Measurements from ENCODE around the gene KLK14. TPM values are rescaled to one million over a fixed set of nuclear protein-coding genes. Genes with fewer than 3 reads are reported as not detected.

The KLK14 gene
- total RNA-seq, 1 donor from 2014 or later, result 0.23 TPM

- peaks cover 7% of the 10 kb centered on the region for H3K36me3 ChIP-seq (ENCODE audit: insufficient read depth, low read length)
- H4K20me1 ChIP-seq (ENCODE audit: insufficient read depth, low read length), result peaks cover 62% of the 10 kb centered on the region
- H3K9me3 ChIP-seq (ENCODE audit: insufficient read depth, low read depth, low read length), result no peaks in the 10 kb centered on the region
- no peak for TF ChIP-seq CTCF (IDR thresholded peaks at IDR 0.05; ENCODE audit: insufficient read depth, low read depth, low read length)
- no peak for TF ChIP-seq EZH2 (IDR thresholded peaks at IDR 0.05; ENCODE audit: insufficient read depth, low read length)
- Mint-ChIP-seq H3K9me3 (ENCODE audit: unreplicated experiment) (no peaks in the 10 kb centered on the region), H3K36me3 (ENCODE audit: low read depth, unreplicated experiment) (peaks cover 5% of the 10 kb centered on the region), H3K4me3 (ENCODE audit: unreplicated experiment) (no peak overlapping the region), H3K27ac (ENCODE audit: unreplicated experiment) (no peak overlapping the region), H3K4me1 (ENCODE audit: low read depth, unreplicated experiment) (peaks cover 2% of the 10 kb centered on the region), H3K27me3 (ENCODE audit: low read depth, unreplicated experiment) (peaks cover 3% of the 10 kb centered on the region)
- H2AFZ ChIP-seq (ENCODE audit: low read depth, low read length), result no peak overlapping the region
- FAIRE-seq (no peak), DNase-seq (ENCODE audit: low read depth) (no peak)
- H3K4me3 ChIP-seq (ENCODE audit: insufficient read depth, low read depth, low read length), result no peak overlapping the region
- H3K9ac ChIP-seq (ENCODE audit: low read length), result no peak overlapping the region
- no peaks in the 10 kb centered on the region for H3K4me1 ChIP-seq (ENCODE audit: insufficient read depth, low read length)
- no peak overlapping the region for H3K27ac ChIP-seq (ENCODE audit: low read depth, low read length)
- peaks cover 7% of the 10 kb centered on the region for H3K79me2 ChIP-seq (ENCODE audit: insufficient read depth, low read length)
- no peaks in the 10 kb centered on the region for H3K27me3 ChIP-seq (ENCODE audit: insufficient read depth, low read length)
- no peak overlapping the region for H3K4me2 ChIP-seq (ENCODE audit: low read length)
Measured at GRCh38 chr19:51098365-51099046, 15.8 kb upstream of the KLK14 start.

GRCh38 chr19:51097796-51098195 is 15.1 kb upstream of the KLK14 start:
- peaks cover 4% of the 10 kb centered on the region for H3K79me2 ChIP-seq (ENCODE audit: insufficient read depth, low read length)
- no peak overlapping the region for H3K4me3 ChIP-seq (ENCODE audit: insufficient read depth, low read depth, low read length)
- Mint-ChIP-seq H3K36me3 (ENCODE audit: low read depth, unreplicated experiment) (peaks cover 4% of the 10 kb centered on the region), H3K4me1 (ENCODE audit: low read depth, unreplicated experiment) (peaks cover 2% of the 10 kb centered on the region), H3K27me3 (ENCODE audit: low read depth, unreplicated experiment) (peaks cover 9% of the 10 kb centered on the region), H3K27ac (ENCODE audit: unreplicated experiment) (no peak overlapping the region), H3K4me3 (ENCODE audit: unreplicated experiment) (no peak overlapping the region), H3K9me3 (ENCODE audit: unreplicated experiment) (no peaks in the 10 kb centered on the region)
- no peak for FAIRE-seq
- no peaks in the 10 kb centered on the region for H3K27me3 ChIP-seq (ENCODE audit: insufficient read depth, low read length)
- H3K9ac ChIP-seq (ENCODE audit: low read length), result no peak overlapping the region
- H3K27ac ChIP-seq (ENCODE audit: low read depth, low read length), result no peak overlapping the region
- H3K4me2 ChIP-seq (ENCODE audit: low read length), result no peak overlapping the region
- H2AFZ ChIP-seq (ENCODE audit: low read depth, low read length), result no peak overlapping the region
- no peaks in the 10 kb centered on the region for H3K9me3 ChIP-seq (ENCODE audit: insufficient read depth, low read depth, low read length)
- peaks cover 3% of the 10 kb centered on the region for H3K36me3 ChIP-seq (ENCODE audit: insufficient read depth, low read length)
- no peak for TF ChIP-seq CTCF (IDR thresholded peaks at IDR 0.05; ENCODE audit: insufficient read depth, low read depth, low read length)
- no peak for TF ChIP-seq EZH2 (IDR thresholded peaks at IDR 0.05; ENCODE audit: insufficient read depth, low read length)
- H3K4me1 ChIP-seq (ENCODE audit: insufficient read depth, low read length), result no peaks in the 10 kb centered on the region
- H4K20me1 ChIP-seq (ENCODE audit: insufficient read depth, low read length), result peaks cover 62% of the 10 kb centered on the region
- no peak for DNase-seq (ENCODE audit: low read depth)

GRCh38 chr19:51097166-51097738 is 14.6 kb upstream of the KLK14 start:
- Histone ChIP-seq H3K4me3 (ENCODE audit: insufficient read depth, low read depth, low read length) (no peak overlapping the region), H3K9ac (ENCODE audit: low read length) (no peak overlapping the region), H3K27me3 (ENCODE audit: insufficient read depth, low read length) (no peaks in the 10 kb centered on the region), H3K9me3 (ENCODE audit: insufficient read depth, low read depth, low read length) (no peaks in the 10 kb centered on the region), H3K27ac (ENCODE audit: low read depth, low read length) (no peak overlapping the region), H3K4me2 (ENCODE audit: low read length) (no peak overlapping the region), H4K20me1 (ENCODE audit: insufficient read depth, low read length) (peaks cover 56% of the 10 kb centered on the region), H3K36me3 (ENCODE audit: insufficient read depth, low read length) (peaks cover 1% of the 10 kb centered on the region), H3K79me2 (ENCODE audit: insufficient read depth, low read length) (no peaks in the 10 kb centered on the region), H2AFZ (ENCODE audit: low read depth, low read length) (no peak overlapping the region), H3K4me1 (ENCODE audit: insufficient read depth, low read length) (no peaks in the 10 kb centered on the region)
- H3K4me3 Mint-ChIP-seq (ENCODE audit: unreplicated experiment), result no peak overlapping the region
- peak; percentile 53 for TF ChIP-seq CTCF (IDR thresholded peaks at IDR 0.05; ENCODE audit: insufficient read depth, low read depth, low read length)
- no peak for TF ChIP-seq EZH2 (IDR thresholded peaks at IDR 0.05; ENCODE audit: insufficient read depth, low read length)
- H3K9me3 Mint-ChIP-seq (ENCODE audit: unreplicated experiment), result no peaks in the 10 kb centered on the region
- H3K27me3 Mint-ChIP-seq (ENCODE audit: low read depth, unreplicated experiment), result peaks cover 12% of the 10 kb centered on the region
- FAIRE-seq, result no peak
- peaks cover 2% of the 10 kb centered on the region for H3K4me1 Mint-ChIP-seq (ENCODE audit: low read depth, unreplicated experiment)
- peak overlapping the region; percentile 44 for H3K27ac Mint-ChIP-seq (ENCODE audit: unreplicated experiment)
- H3K36me3 Mint-ChIP-seq (ENCODE audit: low read depth, unreplicated experiment), result peaks cover 4% of the 10 kb centered on the region
- peak; percentile 14 for DNase-seq (ENCODE audit: low read depth)

Measured in astrocyte (in vitro differentiated cells and primary cell).